B cell (primary cell): Measurements from ENCODE around the gene DHH. TPM values are rescaled to one million over a fixed set of nuclear protein-coding genes. Genes with fewer than 3 reads are reported as not detected.

ENCODE experiments used
- ATAC-seq: fragments of 200-7000 bp; cut with Tn5 transposase; one replicate; pipeline ENCODE4 v1.10.0; 2021; ENCODE audit warnings: low read depth, mild to moderate bottlenecking, moderate number of reproducible peaks, moderate library complexity
- CTCF ChIA-PET: fragments of 350-600 bp; sonication (Branson Sonifier 250); formaldehyde crosslinking; loops from one replicate; lab custom pipeline; 2021; ENCODE audit warnings: antibody characterized with exemption, inconsistent platforms; lab: Charles Lee
- POLR2A ChIA-PET: fragments of 350-600 bp; sonication (Branson Sonifier 250); formaldehyde crosslinking; loops from one replicate; lab custom pipeline; 2021; ENCODE audit warnings: antibody characterized with exemption; lab: Charles Lee
- DNase-seq: peaks from one replicate; pipeline ENCODE4 v3.0.0; 2013
- H2AFZ ChIP-seq: 2 replicates; pipeline ENCODE4 v1.6.1; 2012; ENCODE audit warnings: mild to moderate bottlenecking, low read depth, low read length; ENCODE audit not compliant: insufficient read depth, poor library complexity, severe bottlenecking
- H3K27ac ChIP-seq, 2 donors: 1 replicate in 1 of 2; 2 replicates in 1 of 2; pipeline ENCODE4 v1.5.1; 2012 to 2013; ENCODE audit warnings: low read length in 2 of 2, mild to moderate bottlenecking in 2 of 2, moderate library complexity in 1 of 2
- H3K27me3 ChIP-seq, 4 experiments: fragments of 200-600 bp in 1 of 4; sonication (generic) in 1 of 4; replicated peaks in 1 of 4; 1 replicate in 2 of 4; 2 replicates in 2 of 4; pipeline versions ENCODE4 v1.6.1 to v1.7.0; 2013 to 2016; ENCODE audit warnings: low read length in 3 of 4, mild to moderate bottlenecking in 2 of 4, mixed read lengths in 1 of 4, moderate library complexity in 1 of 4; ENCODE audit not compliant: insufficient read depth in 4 of 4, control insufficient read depth in 3 of 4; ENCODE audit errors: control extremely low read depth in 1 of 4
- H3K36me3 ChIP-seq, 2 experiments: replicated peaks in 1 of 2; 1 replicate in 1 of 2; 2 replicates in 1 of 2; pipeline versions ENCODE4 v1.6.1 to v1.7.1; 2013; ENCODE audit warnings: low read length in 1 of 2; ENCODE audit not compliant: insufficient read depth in 2 of 2, control insufficient read depth in 1 of 2; ENCODE audit errors: control extremely low read depth in 1 of 2, extremely low read depth in 1 of 2
- H3K4me1 ChIP-seq, 2 donors: fragments of 200-600 bp in 1 of 2; sonication (generic) in 1 of 2; 1 replicate in 1 of 2; 2 replicates in 1 of 2; pipeline versions ENCODE4 v1.5.1 to v1.6.1; 2013 to 2017; ENCODE audit warnings: low read length in 2 of 2; ENCODE audit not compliant: control insufficient read depth in 2 of 2, insufficient read depth in 2 of 2
- H3K4me2 ChIP-seq: replicated peaks from 2 replicates; pipeline ENCODE3; 2012; ENCODE audit warnings: mild to moderate bottlenecking, low read depth, low read length; ENCODE audit not compliant: poor library complexity, severe bottlenecking
- H3K4me3 ChIP-seq, 5 experiments: fragments of 200-600 bp in 1 of 5; sonication (generic) in 1 of 5; 1 replicate in 3 of 5; 2 replicates in 2 of 5; pipeline versions ENCODE4 v1.5.1 to v1.7.0; 2011 to 2016; ENCODE audit warnings: low read length in 4 of 5, mild to moderate bottlenecking in 4 of 5, low read depth in 2 of 5, control low read depth in 1 of 5, moderate library complexity in 1 of 5; ENCODE audit not compliant: insufficient read depth in 1 of 5; ENCODE audit errors: control extremely low read depth in 1 of 5, extremely low read depth in 1 of 5
- H3K79me2 ChIP-seq: fragments of 200-600 bp; sonication (generic); one replicate; pipeline ENCODE4 v1.6.0; 2016; ENCODE audit warnings: low read length; ENCODE audit not compliant: control insufficient read depth, insufficient read depth
- H3K9ac ChIP-seq: fragments of 200-600 bp; sonication (generic); 2 replicates; pipeline ENCODE4 v1.6.1; 2017; ENCODE audit warnings: mild to moderate bottlenecking, low read length, moderate library complexity
- H3K9me3 ChIP-seq, 3 donors: one replicate each; pipeline versions ENCODE4 v1.6.1 to v1.7.1; 2013; ENCODE audit warnings: low read length in 2 of 3; ENCODE audit not compliant: control insufficient read depth in 2 of 3, insufficient read depth in 1 of 3; ENCODE audit errors: control extremely low read depth in 1 of 3
- H4K20me1 ChIP-seq: 2 replicates; pipeline ENCODE4 v1.6.0; 2012; ENCODE audit warnings: mild to moderate bottlenecking, low read length; ENCODE audit not compliant: insufficient read depth, control insufficient read depth, poor library complexity, severe bottlenecking
- H3K27ac Mint-ChIP-seq: one replicate; pipeline ENCODE4 v1.8.0; 2021; ENCODE audit warnings: mixed read lengths
- H3K27me3 Mint-ChIP-seq: one replicate; pipeline ENCODE4 v1.8.0; 2021; ENCODE audit warnings: mixed read lengths
- H3K4me1 Mint-ChIP-seq: one replicate; pipeline ENCODE4 v1.8.0; 2021; ENCODE audit warnings: mixed read lengths
- H3K4me3 Mint-ChIP-seq: one replicate; pipeline ENCODE4 v1.8.0; 2021; ENCODE audit warnings: mixed read lengths
- H3K9me3 Mint-ChIP-seq: one replicate; pipeline ENCODE4 v1.8.0; 2022; ENCODE audit warnings: mixed read lengths; ENCODE audit not compliant: insufficient read depth
- CTCF ChIP-seq: fragments of 200-600 bp; IDR thresholded peaks from one replicate; pipeline ENCODE4 v1.8.0; 2022; ENCODE audit warnings: antibody characterized with exemption, mild to moderate bottlenecking
- EZH2 ChIP-seq: IDR thresholded peaks from 2 replicates; pipeline ENCODE4 v1.6.1; 2012; ENCODE audit warnings: borderline replicate concordance, low read depth, mild to moderate bottlenecking, moderate library complexity, low read length; ENCODE audit not compliant: insufficient read depth, poor library complexity, severe bottlenecking
- WGBS: methylation state at CpG from one replicate; pipeline ENCODE4 v1.1.5; 2013; ENCODE audit warnings: missing lambda C conversion rate; ENCODE audit not compliant: insufficient coverage; 5-methylcytosine and 5-hydroxymethylcytosine counted together
- intact Hi-C: fragments of 100-400 bp; cut with micrococcal nuclease; formaldehyde crosslinking; loops from one replicate; pipeline ENCODE4 v1.10.0; 2022
- polyA plus RNA-seq: library from polyadenylated mRNA; depleted of rRNA; stranded (reverse); fragments of >200 nt; gene quantifications from 2 replicates; pipeline ENCODE4 v1.2.3, GENCODE V29; 2012
- total RNA-seq, 2 donors: library from RNA; stranded (reverse); fragments of 120-200 nt in 1 of 2; gene quantifications; 1 replicate in 1 of 2; 2 replicates in 1 of 2; pipeline versions ENCODE4 v1.2.3 to v1.2.4, GENCODE V29; 2013 to 2022

Gene DHH
- total and polyA plus RNA-seq, 2 donors (not counting 1 experiment from before 2014, with no cell fraction given): 0.07 to 0.81 TPM

- H3K9me3 ChIP-seq: no peaks in the 10 kb centered on the region
- H3K4me1 Mint-ChIP-seq: peaks cover 46% of the 10 kb centered on the region
- peaks cover 25% of the 10 kb centered on the region for H4K20me1 ChIP-seq
- intact Hi-C loops: loop anchor here (5.0 kb wide), 1 partner anchor 489 kb away; the partner anchor contains the start of gene PRPF40B
- H2AFZ ChIP-seq: peak overlapping the region; percentile 67
- H3K79me2 ChIP-seq: peaks cover 38% of the 10 kb centered on the region
- ATAC-seq (no peak), DNase-seq (no peak)
- H3K36me3 ChIP-seq: peaks cover 2 to 20% of the 10 kb centered on the region in 2 experiments
- H3K9ac ChIP-seq: no peak overlapping the region
- H3K9me3 Mint-ChIP-seq: no peaks in the 10 kb centered on the region
- no peak for TF ChIP-seq EZH2
- TF ChIP-seq CTCF: no peak
- H3K4me3 Mint-ChIP-seq: no peak overlapping the region
- POLR2A ChIA-PET: interaction anchor here (3.6 to 4.9 kb wide), 2 partner anchors 56 to 101 kb away, joined by 29 to 110 read pairs; partner anchors contain the start of gene TUBA1A
- CTCF ChIA-PET: interaction anchor here (0.5 to 5.0 kb wide), 3 partner anchors 39 to 102 kb away, joined by 3 to 60 read pairs (median 7); no protein-coding TSS in a partner anchor
- H3K4me2 ChIP-seq: peak overlapping the region; percentile 96
- no peaks in the 10 kb centered on the region for H3K27me3 ChIP-seq
- H3K4me3 ChIP-seq: no peak overlapping the region
- H3K27ac ChIP-seq: peak overlapping the region in 1 of 2 donors; percentile 42
- H3K27ac Mint-ChIP-seq: no peak overlapping the region
- H3K27me3 Mint-ChIP-seq: no peaks in the 10 kb centered on the region
- peaks cover 28 to 36% of the 10 kb centered on the region in 2 donors for H3K4me1 ChIP-seq
- WGBS: 100% methylated on average over 1 of the region's 5 CpGs
Measured at GRCh38 chr12:49133014-49133413, 38.4 kb upstream of the DHH start.

- ATAC-seq: no peak
- Mint-ChIP-seq H3K27ac (peak overlapping the region; percentile 94), H3K27me3 (no peaks in the 10 kb centered on the region), H3K4me3 (peak overlapping the region; percentile 93), H3K9me3 (no peaks in the 10 kb centered on the region), H3K4me1 (peaks cover 52% of the 10 kb centered on the region)
- Histone ChIP-seq H3K27me3 (no peaks in the 10 kb centered on the region), H3K27ac (peak overlapping the region; percentile 70 to 75), H4K20me1 (peaks cover 32% of the 10 kb centered on the region), H3K9ac (peak overlapping the region; percentile 99), H3K36me3 (peaks cover 8 to 28% of the 10 kb centered on the region in 2 experiments), H3K4me3 (peak overlapping the region; percentile 48 to 100 (median 64)), H3K4me1 (peaks cover 28 to 36% of the 10 kb centered on the region in 2 donors), H2AFZ (peak overlapping the region; percentile 67), H3K9me3 (no peaks in the 10 kb centered on the region), H3K79me2 (peaks cover 42% of the 10 kb centered on the region), H3K4me2 (peak overlapping the region; percentile 96)
- POLR2A ChIA-PET: interaction anchor here (0.6 to 4.9 kb wide), 12 partner anchors 8 to 175 kb away, joined by 3 to 110 read pairs (median 5); partner anchors contain the start of genes ARF3, LMBR1L, RHEBL1 and TUBA1A
- intact Hi-C loops: loop anchor here (2.0 to 5.0 kb wide), 3 partner anchors 29 to 490 kb away; partner anchors contain the start of genes KMT2D and PRPF40B
- TF ChIP-seq EZH2 (no peak), CTCF (no peak)
- DNase-seq: no peak
- CTCF ChIA-PET: interaction anchor here (0.7 to 5.0 kb wide), 8 partner anchors 21 to 102 kb away, joined by 4 to 60 read pairs (median 26); partner anchors contain the start of genes LMBR1L and TUBA1A
- 4% methylated on average over 4 of the region's 9 CpGs for WGBS
Measured at GRCh38 chr12:49131894-49132461, 37.4 kb upstream of the DHH start.
